IMR-90 (cell line): ENCODE data around the gene C1orf52. TPM values are rescaled to one million over a fixed set of nuclear protein-coding genes. Genes with fewer than 3 reads are reported as not detected.
A peak's percentile ranks its signal among the peaks of the same experiment; 100 is the strongest.

Experiments
- ATAC-seq: fragments of 200-7000 bp; cut with Tn5 transposase; 2 replicates; pipeline ENCODE4 v1.9.1; 2020; ENCODE audit warnings: low read depth, mild to moderate bottlenecking, moderate library complexity
- BruUV-seq: library from RNA; stranded (reverse); fragments of 400-500 nt; replicated peaks from 2 replicates; lab custom pipeline; 2021; lab: Mats Ljungman, UMichigan
- CTCF ChIA-PET: fragments of 300-600 bp; formaldehyde crosslinking; extraction: SDS; loops from one replicate; lab custom pipeline; 2021; ENCODE audit warnings: antibody characterized with exemption; lab: Yijun Ruan, JAX
- POLR2A ChIA-PET: fragments of 300-600 bp; sonication (Branson Sonifier 250); formaldehyde crosslinking; loops from one replicate; lab custom pipeline; 2022; ENCODE audit warnings: antibody characterized with exemption; ENCODE audit not compliant: unreplicated experiment; lab: Charles Lee
- DNase-seq: peaks from one replicate; pipeline ENCODE4 v3.0.0; 2013
- H2AFZ ChIP-seq: replicated peaks from 2 replicates; pipeline ENCODE3; 2013; ENCODE audit warnings: low read length, mild to moderate bottlenecking; ENCODE audit not compliant: poor library complexity
- H2AK5ac ChIP-seq: 2 replicates; pipeline ENCODE4 v1.6.1; 2013; ENCODE audit warnings: low read depth, low read length, inconsistent platforms
- H2AK9ac ChIP-seq: replicated peaks from 2 replicates; pipeline ENCODE3; 2013; ENCODE audit warnings: mild to moderate bottlenecking, low read depth, low read length, moderate library complexity; ENCODE audit not compliant: poor library complexity
- H2BK120ac ChIP-seq: 2 replicates; pipeline ENCODE4 v1.6.1; 2013; ENCODE audit warnings: low read depth, low read length, inconsistent platforms
- H2BK15ac ChIP-seq: 3 replicates; pipeline ENCODE4 v1.6.1; 2013; ENCODE audit warnings: low read depth, low read length, inconsistent platforms
- H2BK20ac ChIP-seq: 2 replicates; pipeline ENCODE4 v1.6.1; 2013; ENCODE audit warnings: low read depth, mild to moderate bottlenecking, inconsistent platforms, low read length, moderate library complexity
- H2BK5ac ChIP-seq: 2 replicates; pipeline ENCODE4 v1.6.1; 2013; ENCODE audit warnings: mild to moderate bottlenecking, low read depth, low read length, inconsistent platforms; ENCODE audit not compliant: poor library complexity, severe bottlenecking
- H3K14ac ChIP-seq: replicated peaks from 2 replicates; pipeline ENCODE4 v1.6.1; 2013; ENCODE audit warnings: low read depth, low read length, inconsistent platforms
- H3K18ac ChIP-seq: 2 replicates; pipeline ENCODE4 v1.6.1; 2013; ENCODE audit warnings: low read depth, low read length, control low read depth
- H3K23ac ChIP-seq: 2 replicates; pipeline ENCODE4 v1.6.1; 2013; ENCODE audit warnings: low read depth, low read length, inconsistent platforms
- H3K27ac ChIP-seq: 2 replicates; pipeline ENCODE4 v1.5.1; 2013; ENCODE audit warnings: mild to moderate bottlenecking, control low read depth, low read length; ENCODE audit not compliant: insufficient read depth
- H3K27me3 ChIP-seq: 2 replicates; pipeline ENCODE4 v1.6.1; 2013; ENCODE audit warnings: low read length; ENCODE audit not compliant: control insufficient read depth, insufficient read depth
- H3K36me3 ChIP-seq: 2 replicates; pipeline ENCODE4 v1.6.1; 2013; ENCODE audit warnings: low read length, mixed read lengths; ENCODE audit not compliant: control insufficient read depth, insufficient read depth
- H3K4ac ChIP-seq: 2 replicates; pipeline ENCODE4 v1.6.1; 2013; ENCODE audit warnings: low read depth, low read length, inconsistent platforms
- H3K4me1 ChIP-seq: 2 replicates; pipeline ENCODE4 v1.6.1; 2013; ENCODE audit warnings: low read length, mixed read lengths; ENCODE audit not compliant: control insufficient read depth, insufficient read depth
- H3K4me2 ChIP-seq: 2 replicates; pipeline ENCODE4 v1.6.1; 2013; ENCODE audit warnings: low read depth, mild to moderate bottlenecking, control low read depth, low read length, moderate library complexity
- H3K4me3 ChIP-seq: 2 replicates; pipeline ENCODE4 v1.5.1; 2013; ENCODE audit warnings: low read depth, mild to moderate bottlenecking, control low read depth, low read length, moderate library complexity; ENCODE audit not compliant: insufficient read depth
- H3K56ac ChIP-seq: 2 replicates; pipeline ENCODE4 v1.6.1; 2013; ENCODE audit warnings: low read length, inconsistent platforms; ENCODE audit not compliant: insufficient read depth; ENCODE audit errors: extremely low read depth
- H3K79me1 ChIP-seq, 2 experiments: 2 replicates each; pipeline ENCODE4 v1.6.1; 2013; ENCODE audit warnings: low read length in 2 of 2, inconsistent platforms in 1 of 2, low read depth in 1 of 2
- H3K9ac ChIP-seq: 2 replicates; pipeline ENCODE4 v1.6.1; 2013; ENCODE audit warnings: low read depth, low read length, control low read depth
- H3K9me1 ChIP-seq: 2 replicates; pipeline ENCODE4 v1.6.1; 2013; ENCODE audit warnings: low read length, inconsistent platforms; ENCODE audit not compliant: insufficient read depth
- H3K9me3 ChIP-seq: 2 replicates; pipeline ENCODE4 v1.6.1; 2013; ENCODE audit warnings: low read length; ENCODE audit not compliant: control insufficient read depth, insufficient read depth
- H4K20me1 ChIP-seq: 2 replicates; pipeline ENCODE4 v1.6.1; 2013; ENCODE audit warnings: low read length, inconsistent platforms; ENCODE audit not compliant: insufficient read depth
- H4K5ac ChIP-seq: 2 replicates; pipeline ENCODE4 v1.6.1; 2013; ENCODE audit warnings: mild to moderate bottlenecking, low read depth, low read length, control low read depth
- H4K8ac ChIP-seq, 2 experiments: 2 replicates each; pipeline ENCODE4 v1.6.1; 2013; ENCODE audit warnings: low read depth in 2 of 2, low read length in 2 of 2, control low read depth in 1 of 2, inconsistent platforms in 1 of 2
- H4K91ac ChIP-seq: 2 replicates; pipeline ENCODE4 v1.6.1; 2013; ENCODE audit warnings: low read depth, low read length, inconsistent platforms; ENCODE audit not compliant: insufficient read depth
- BHLHE40 ChIP-seq: fragments of 150-350 bp; IDR thresholded peaks from 2 replicates; pipeline ENCODE4 v1.6.1; 2016; ENCODE audit warnings: mild to moderate bottlenecking, low read depth, low read length
- CEBPB ChIP-seq: IDR thresholded peaks from 2 replicates; pipeline ENCODE4 v1.6.1; 2012; ENCODE audit warnings: low read depth, low read length, improper control_type of control experiment
- CHD1 ChIP-seq: IDR thresholded peaks from 2 replicates; pipeline ENCODE4 v1.6.1; 2012; ENCODE audit warnings: low read depth, low read length, improper control_type of control experiment
- FOS ChIP-seq: fragments of 150-350 bp; IDR thresholded peaks from 2 replicates; pipeline ENCODE4 v1.6.1; 2016; ENCODE audit warnings: low read depth, low read length
- MAFK ChIP-seq: IDR thresholded peaks from 2 replicates; pipeline ENCODE4 v1.6.1; 2012; ENCODE audit warnings: low read depth, low read length, improper control_type of control experiment
- MAZ ChIP-seq: IDR thresholded peaks from 2 replicates; pipeline ENCODE4 v1.6.1; 2012; ENCODE audit warnings: low read depth, mild to moderate bottlenecking, low read length, improper control_type of control experiment, moderate library complexity, borderline replicate concordance
- NFE2L2 ChIP-seq: fragments of 150-350 bp; IDR thresholded peaks from 2 replicates; pipeline ENCODE4 v1.6.1; 2016; ENCODE audit warnings: low read depth, mild to moderate bottlenecking, low read length
- POLR2A ChIP-seq: IDR thresholded peaks from 2 replicates; pipeline ENCODE4 v1.6.1; 2012; ENCODE audit warnings: mild to moderate bottlenecking, low read depth, low read length
- RAD21 ChIP-seq: IDR thresholded peaks from 2 replicates; pipeline ENCODE4 v1.6.1; 2012; ENCODE audit warnings: low read length, improper control_type of control experiment
- SMC3 ChIP-seq: fragments of 150-350 bp; IDR thresholded peaks from 2 replicates; pipeline ENCODE4 v1.6.1; 2016; ENCODE audit warnings: low read depth, mild to moderate bottlenecking, antibody characterized with exemption, low read length, moderate library complexity
- WGBS, 2 experiments: methylation state at CpG; one replicate each; pipeline versions ENCODE4 v1.1.5 to v1.1.7; 2013; ENCODE audit warnings: missing lambda C conversion rate in 2 of 2; ENCODE audit not compliant: insufficient read length in 1 of 2; ENCODE audit errors: extremely low coverage in 2 of 2; 5-methylcytosine and 5-hydroxymethylcytosine counted together
- dilution Hi-C: fragments of 300-500 bp; cut with HindIII; formaldehyde crosslinking; loops from one replicate; pipeline ENCODE4 v1.14.3; 2018; ENCODE audit warnings: low sequenced_read_pairs; ENCODE audit not compliant: unreplicated experiment
- in situ Hi-C: fragments of 300-500 bp; cut with MboI; formaldehyde crosslinking; loops from 3 replicates; pipeline ENCODE4 v1.14.3; 2019; ENCODE audit warnings: low sequenced_read_pairs, inconsistent platforms, mixed read lengths
- intact Hi-C: fragments of 100-400 bp; cut with micrococcal nuclease; formaldehyde crosslinking; loops from 2 replicates; pipeline ENCODE4 v1.10.0; 2022
- polyA plus RNA-seq, 3 experiments: library from polyadenylated mRNA; depleted of rRNA; stranded (reverse); fragments of >200 nt; gene quantifications; 2 replicates each; pipeline ENCODE4 v1.2.3, GENCODE V29; 2012; ENCODE audit warnings: low replicate concordance in 1 of 3
- total RNA-seq: library from RNA; depleted of rRNA; stranded (reverse); fragments of >200 nt; gene quantifications from 2 replicates; pipeline ENCODE4 v1.2.3, GENCODE V29; 2012
- TF ChIP-seq, protein P1 (sequence below): conservative IDR thresholded peaks from 2 replicates; pipeline ENCODE4 v1.5.1; 2012; ENCODE audit warnings: mild to moderate bottlenecking, low read depth, low read length, improper control_type of control experiment

C1orf52 gene
- total and polyA plus RNA-seq, 2 of the 4 experiments (the other 2 are of a cell fraction), result 16.3 to 33.5 TPM

DNA sequence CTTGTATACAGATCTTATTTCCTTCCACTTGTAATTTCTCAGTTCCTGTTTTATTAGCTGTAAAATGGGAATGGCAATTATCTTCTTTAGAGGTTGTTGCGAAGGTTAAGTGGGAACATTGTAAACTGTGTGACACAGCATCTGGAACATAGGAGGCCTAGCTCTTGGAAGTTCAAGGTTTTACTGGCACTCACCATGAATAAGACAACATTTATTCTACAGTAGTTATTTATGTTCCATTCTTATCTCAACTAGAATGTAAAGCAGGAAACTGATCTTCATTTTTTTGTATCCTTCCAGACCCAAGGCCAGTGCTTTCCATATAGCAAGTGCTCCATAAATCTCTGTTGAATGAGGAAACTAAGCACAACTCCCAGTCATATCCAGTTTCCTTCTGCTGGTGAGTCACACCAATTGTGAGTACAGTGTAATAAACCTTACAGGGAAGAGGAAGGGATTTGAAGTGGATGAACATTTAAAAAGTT is 15.5 kb upstream of the C1orf52 start:
- BruUV-seq, result no TSS peak
- Histone ChIP-seq H2BK15ac (no peak overlapping the region), H3K4me3 (peak overlapping the region; percentile 97), H2BK5ac (peak overlapping the region; percentile 98), H3K27me3 (no peaks in the 10 kb centered on the region), H3K4me2 (peak overlapping the region; percentile 77), H3K4me1 (peaks cover 6% of the 10 kb centered on the region), H3K36me3 (peaks cover 11% of the 10 kb centered on the region), H3K4ac (peak overlapping the region; percentile 99; the same call in 1 of the 2 replicates), H2AFZ (no peak overlapping the region), H2BK120ac (no peak overlapping the region), H4K5ac (no peak overlapping the region), H2BK20ac (no peak overlapping the region), H4K20me1 (peaks cover 48% of the 10 kb centered on the region; the same call in 1 of the 2 replicates), H3K27ac (no peak overlapping the region), H2AK5ac (no peak overlapping the region), H2AK9ac (no peak overlapping the region), H3K79me1 (peaks cover 5 to 66% of the 10 kb centered on the region in 2 experiments), H4K8ac (peak overlapping the region in 1 of 2 experiments; percentile 97; a peak in 1 of 4 replicates), H3K9me3 (no peaks in the 10 kb centered on the region), H4K91ac (no peak overlapping the region), H3K18ac (no peak overlapping the region; the same call in 1 of the 2 replicates), H3K23ac (peak overlapping the region; percentile 43; the same call in 1 of the 2 replicates), H3K9me1 (peaks cover 11% of the 10 kb centered on the region), H3K9ac (peak overlapping the region; percentile 100; the same call in 1 of the 2 replicates), H3K56ac (peak overlapping the region; percentile 99; the same call in 1 of the 2 replicates), H3K14ac (0 out of 2 replicates have a peak overlapping the region, but pooled peaks have one; percentile 100)
- intact Hi-C loops, result loop anchor here (5.0 kb wide), 1 partner anchor 1087 kb away; no protein-coding TSS in a partner anchor
- no CpG with 5 or more reads among the region's 1 CpG for WGBS, 2 experiments
- ChIA-PET POLR2A (no interaction called here), CTCF (no interaction called here)
- peak; percentile 51; the same call in 1 of the 2 replicates for TF ChIP-seq FOS
- no peak for TF ChIP-seq NFE2L2
- TF ChIP-seq, protein P1, sequence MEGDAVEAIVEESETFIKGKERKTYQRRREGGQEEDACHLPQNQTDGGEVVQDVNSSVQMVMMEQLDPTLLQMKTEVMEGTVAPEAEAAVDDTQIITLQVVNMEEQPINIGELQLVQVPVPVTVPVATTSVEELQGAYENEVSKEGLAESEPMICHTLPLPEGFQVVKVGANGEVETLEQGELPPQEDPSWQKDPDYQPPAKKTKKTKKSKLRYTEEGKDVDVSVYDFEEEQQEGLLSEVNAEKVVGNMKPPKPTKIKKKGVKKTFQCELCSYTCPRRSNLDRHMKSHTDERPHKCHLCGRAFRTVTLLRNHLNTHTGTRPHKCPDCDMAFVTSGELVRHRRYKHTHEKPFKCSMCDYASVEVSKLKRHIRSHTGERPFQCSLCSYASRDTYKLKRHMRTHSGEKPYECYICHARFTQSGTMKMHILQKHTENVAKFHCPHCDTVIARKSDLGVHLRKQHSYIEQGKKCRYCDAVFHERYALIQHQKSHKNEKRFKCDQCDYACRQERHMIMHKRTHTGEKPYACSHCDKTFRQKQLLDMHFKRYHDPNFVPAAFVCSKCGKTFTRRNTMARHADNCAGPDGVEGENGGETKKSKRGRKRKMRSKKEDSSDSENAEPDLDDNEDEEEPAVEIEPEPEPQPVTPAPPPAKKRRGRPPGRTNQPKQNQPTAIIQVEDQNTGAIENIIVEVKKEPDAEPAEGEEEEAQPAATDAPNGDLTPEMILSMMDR, result no peak
- TF ChIP-seq POLR2A, result peak; percentile 66; the same call in 1 of the 2 replicates
- TF ChIP-seq CHD1, result no peak
- peak; percentile 49; the same call in 1 of the 2 replicates for TF ChIP-seq CEBPB
- no peak for TF ChIP-seq MAZ
- TF ChIP-seq SMC3, result no peak
- TF ChIP-seq MAFK, result no peak
- no peak; the same call in 1 of the 2 replicates for TF ChIP-seq RAD21
- no peak for TF ChIP-seq BHLHE40
- ATAC-seq (peak; percentile 2; the same call in 1 of the 2 replicates), DNase-seq (peak; percentile 92)
- dilution Hi-C loops, result no loop called here
- in situ Hi-C loops, result no loop called here
